CD4-positive, alpha-beta T cell treated with Interleukin-6 at 100 ng/mL for 8 hours (primary cell): ENCODE results near the gene MIP.
"Not testable (repeated sequence)": the region's sequence is repeated elsewhere in the genome, so short reads cannot be mapped to it uniquely, and the experiment has no call there.

Experiments
- DNase-seq: peaks from one replicate; pipeline ENCODE4 v3.0.0-alpha.2; 2020; ENCODE audit warnings: mixed read lengths, low spot score

MIP gene

GRCh38 chr12:56454557-56454956 lies at the start of gene MIP:
Gene MIP (minus strand): TSS chr12:56454657. CDS start chr12:56454613, 44 bp downstream.
- DNase-seq: no peak

DNA sequence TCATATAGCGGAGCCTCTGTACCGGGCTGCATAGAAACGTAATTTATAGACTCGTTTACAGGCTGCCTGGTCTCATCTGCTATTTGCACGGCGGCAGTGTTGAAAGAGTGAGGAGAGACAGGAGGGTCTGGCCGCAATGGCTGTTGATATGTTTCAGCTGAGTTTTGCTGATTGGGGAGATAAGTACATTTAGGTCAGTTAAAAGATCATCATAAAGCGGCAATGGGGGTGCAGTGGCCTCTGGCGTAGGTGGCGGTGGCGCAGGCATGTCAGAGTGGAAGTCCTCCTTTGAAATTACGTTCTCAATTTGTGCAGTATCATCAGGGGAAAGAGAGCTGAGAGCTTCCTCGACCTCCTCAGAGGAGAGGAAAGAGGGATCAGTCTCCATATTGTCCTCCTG lies 45.4 kb upstream of the MIP start:
- DNase-seq: not testable (repeated sequence)

DNA sequence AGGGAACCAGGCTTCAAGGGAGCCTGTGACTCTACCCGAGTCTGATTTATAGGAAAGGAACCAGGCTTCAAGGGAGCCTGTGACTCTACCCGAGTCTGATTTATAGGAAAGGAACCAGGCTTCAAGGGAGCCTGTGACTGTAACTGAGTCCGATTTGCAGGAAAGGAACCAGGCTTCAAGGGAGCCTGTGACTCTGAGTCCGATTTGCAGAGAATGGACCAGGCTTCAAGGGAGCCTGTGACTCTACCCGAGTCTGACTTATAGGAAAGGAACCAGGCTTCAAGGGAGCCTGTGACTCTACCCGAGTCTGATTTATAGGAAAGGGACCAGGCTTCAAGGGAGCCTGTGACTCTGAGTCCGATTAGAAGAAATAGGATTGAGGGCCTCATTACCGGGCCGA lies 45.0 kb upstream of the MIP start:
- not testable (repeated sequence) for DNase-seq

GRCh38 chr12:56498126-56498902 lies 43.9 kb upstream of the MIP start:
- not testable (repeated sequence) for DNase-seq

DNA sequence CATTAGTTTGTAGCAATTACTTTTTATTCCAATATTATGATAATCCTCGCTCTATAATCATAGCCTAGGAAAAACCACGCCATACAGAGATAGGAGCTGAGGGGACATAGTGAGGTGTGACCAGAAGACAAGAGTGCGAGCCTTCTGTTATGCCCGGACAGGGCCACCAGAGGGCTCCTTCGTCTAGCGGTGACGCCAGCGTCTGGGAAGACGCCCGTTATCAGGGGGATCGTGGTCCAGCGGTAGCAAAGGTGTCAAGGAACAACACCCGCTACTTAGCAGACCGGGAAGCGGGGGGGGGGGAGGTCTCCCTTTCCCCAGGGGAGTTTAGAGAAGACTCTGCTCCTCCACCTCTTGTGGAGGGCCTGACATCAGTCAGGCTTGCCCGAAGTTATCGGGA lies 42.2 kb upstream of the MIP start:
- peak; percentile 15 for DNase-seq

DNA sequence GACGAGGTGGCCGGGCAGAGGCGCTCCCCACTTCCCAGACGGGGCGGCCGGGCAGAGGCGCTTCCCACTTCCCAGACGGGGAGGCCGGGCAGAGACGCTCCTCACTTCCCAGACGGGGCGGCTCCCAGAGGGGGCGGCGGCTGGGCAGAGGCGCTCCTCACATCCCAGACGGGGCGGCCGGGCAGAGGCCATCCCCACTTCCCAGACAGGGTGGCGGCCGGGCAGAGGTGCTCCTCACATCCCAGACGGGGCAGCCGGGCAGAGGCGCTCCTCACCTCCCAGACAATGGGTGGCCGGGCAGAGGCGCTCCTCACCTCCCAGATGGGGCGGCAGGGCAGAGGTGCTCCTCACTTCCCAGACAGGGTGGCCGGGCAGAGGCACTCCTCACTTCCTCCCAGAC lies 40.0 kb upstream of the MIP start:
- not testable (repeated sequence) for DNase-seq

DNA sequence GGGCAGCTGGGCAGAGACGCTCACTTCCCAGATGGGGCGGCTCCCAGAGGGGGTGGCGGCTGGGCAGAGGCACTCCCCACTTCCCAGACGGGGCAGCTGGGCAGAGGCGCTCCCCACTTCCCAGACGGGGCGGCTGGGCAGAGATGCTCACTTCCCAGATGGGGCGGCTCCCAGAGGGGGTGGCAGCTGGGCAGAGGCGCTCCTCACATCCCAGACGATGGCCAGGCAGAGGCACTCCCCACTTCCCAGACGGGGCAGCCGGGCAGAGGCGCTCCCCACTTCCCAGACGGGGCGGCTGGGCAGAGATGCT lies 39.6 kb upstream of the MIP start:
- not testable (repeated sequence) for DNase-seq

DNA sequence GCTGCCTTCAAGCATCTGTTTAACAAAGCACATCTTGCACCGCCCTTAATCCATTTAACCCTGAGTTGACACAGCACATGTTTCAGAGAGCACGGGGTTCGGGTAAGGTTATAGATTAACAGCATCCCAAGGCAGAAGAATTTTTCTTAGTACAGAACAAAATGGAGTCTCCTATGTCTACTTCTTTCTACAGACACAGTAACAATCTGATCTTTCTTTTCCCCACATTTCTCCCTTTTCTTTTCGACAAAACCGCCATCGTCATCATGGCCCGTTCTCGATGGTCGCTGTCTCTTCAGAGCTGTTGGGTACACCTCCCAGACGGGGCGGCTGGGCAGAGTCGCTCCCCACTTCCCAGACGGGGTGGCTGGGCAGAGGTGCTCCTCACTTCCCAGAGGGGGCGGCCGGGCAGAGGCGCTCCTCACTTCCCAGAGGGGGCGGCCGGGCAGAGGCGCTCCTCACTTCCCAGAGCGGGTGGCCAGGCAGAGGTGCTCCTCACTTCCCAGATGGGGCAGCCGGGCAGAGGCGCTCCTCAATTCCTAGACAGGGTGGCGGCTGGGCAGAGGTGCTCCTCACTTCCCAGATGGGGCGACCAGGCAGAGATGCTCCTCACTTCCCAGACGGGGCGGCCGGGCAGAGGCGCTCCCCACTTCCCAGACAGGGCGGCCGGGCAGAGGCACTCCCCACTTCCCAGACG lies 39.1 kb upstream of the MIP start:
- DNase-seq: not testable (repeated sequence)

GRCh38 chr12:56490360-56490759 lies 35.9 kb upstream of the MIP start:
- DNase-seq: no peak

DNA sequence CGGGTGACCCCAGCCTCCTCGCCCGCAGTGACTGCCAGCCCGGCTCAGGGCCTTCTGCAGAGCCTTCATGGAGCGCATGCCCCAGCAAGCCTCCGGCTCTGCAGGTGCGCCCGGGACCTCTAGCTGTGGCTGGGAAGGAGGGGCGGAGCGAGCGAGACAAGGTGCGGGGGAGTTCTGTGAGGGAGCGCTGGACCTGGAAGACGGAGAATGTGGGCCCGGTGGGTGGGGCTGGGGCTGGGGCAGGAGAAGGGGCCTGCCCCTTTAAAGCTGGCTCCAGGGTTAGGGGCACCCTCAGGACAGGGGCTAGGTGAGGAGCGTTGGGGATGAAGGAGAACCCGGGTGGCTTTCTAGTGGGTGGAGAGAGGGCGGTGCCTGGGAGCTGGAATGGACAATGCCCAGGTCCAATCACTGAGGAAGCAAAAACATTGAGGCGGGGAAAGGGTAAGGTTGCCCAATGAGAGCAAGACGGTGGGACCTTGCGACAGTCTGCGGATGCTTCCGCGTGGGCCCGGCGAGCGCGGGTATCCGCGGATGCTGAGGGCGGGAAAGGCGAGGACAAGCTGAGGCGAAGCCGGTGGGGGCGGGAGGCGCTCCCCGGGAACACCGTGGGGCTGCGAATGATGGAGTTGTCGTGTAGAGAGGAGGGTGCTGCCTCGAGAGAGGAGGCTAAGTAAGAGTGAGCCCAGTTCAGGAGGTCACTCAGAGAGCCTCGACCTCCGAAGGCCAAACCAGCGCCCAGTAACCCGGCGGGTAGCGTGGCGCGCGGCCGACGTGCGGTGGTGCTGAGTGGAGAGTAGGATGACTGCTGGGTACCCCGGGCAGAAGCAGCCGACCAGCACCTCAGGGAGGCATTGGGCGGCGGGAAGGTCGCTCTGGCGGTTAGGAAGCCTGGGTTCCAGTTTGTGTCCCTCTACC lies 33.8 kb upstream of the MIP start, which contains the start of gene GLS2:
TSS of gene GLS2 (minus strand) at position 121 of the 915 bp plus-strand sequence. CDS start at position 78, 43 bp downstream.
- DNase-seq: peak; percentile 81

DNA sequence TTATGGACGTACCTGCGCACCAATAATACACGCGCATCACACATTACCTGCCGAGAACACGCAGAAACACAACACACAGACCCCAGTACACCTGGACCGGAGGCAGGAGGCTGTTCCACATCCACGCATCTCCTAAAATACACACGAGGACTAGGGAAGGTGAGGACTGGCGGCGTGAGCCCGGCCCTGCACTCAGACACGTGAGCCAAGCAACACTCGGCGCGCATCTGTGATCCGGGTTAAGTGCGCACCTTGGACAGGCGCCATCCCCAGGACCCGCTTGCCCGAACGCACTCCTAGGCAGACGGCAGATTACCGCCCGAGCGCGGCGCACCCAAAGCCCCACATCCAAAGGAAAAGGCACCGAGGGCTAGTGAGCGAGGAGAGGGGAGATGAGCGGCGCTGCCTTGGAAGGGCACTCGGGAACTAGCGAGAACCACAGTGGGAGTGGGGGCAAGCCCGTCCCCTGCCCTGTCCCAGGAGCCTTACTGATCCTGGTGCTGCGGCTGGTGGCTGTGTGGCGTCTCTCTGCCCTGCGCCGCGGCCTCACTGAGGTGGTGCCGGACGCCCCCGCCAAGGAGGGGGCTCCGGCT lies 33.1 kb upstream of the MIP start:
- peak; percentile 17 for DNase-seq

GRCh38 chr12:56486694-56487093 lies 32.2 kb upstream of the MIP start:
- DNase-seq: no peak

GRCh38 chr12:56484566-56484965 lies 30.1 kb upstream of the MIP start:
- DNase-seq: no peak

- DNase-seq: no peak
Measured at GRCh38 chr12:56479625-56480024, 25.2 kb upstream of the MIP start.

GRCh38 chr12:56477521-56478225 lies 23.2 kb upstream of the MIP start:
- DNase-seq: no peak

GRCh38 chr12:56476972-56477432 lies 22.5 kb upstream of the MIP start:
- no peak for DNase-seq

- no peak for DNase-seq
Measured at GRCh38 chr12:56476143-56476542, 21.7 kb upstream of the MIP start.

GRCh38 chr12:56474389-56474788 lies 19.9 kb upstream of the MIP start:
- no peak for DNase-seq

GRCh38 chr12:56469007-56469930 lies 14.8 kb upstream of the MIP start:
- DNase-seq: no peak
